NCI-H524 treated with DMSO at 0.1 percent for 48 hours (cell line): Measurements from ENCODE around the gene DCLK2.

Experiments
- DNase-seq: peaks from one replicate; lab custom pipeline; 2025; lab: John Stamatoyannopoulos, UW

DCLK2 gene

DNA sequence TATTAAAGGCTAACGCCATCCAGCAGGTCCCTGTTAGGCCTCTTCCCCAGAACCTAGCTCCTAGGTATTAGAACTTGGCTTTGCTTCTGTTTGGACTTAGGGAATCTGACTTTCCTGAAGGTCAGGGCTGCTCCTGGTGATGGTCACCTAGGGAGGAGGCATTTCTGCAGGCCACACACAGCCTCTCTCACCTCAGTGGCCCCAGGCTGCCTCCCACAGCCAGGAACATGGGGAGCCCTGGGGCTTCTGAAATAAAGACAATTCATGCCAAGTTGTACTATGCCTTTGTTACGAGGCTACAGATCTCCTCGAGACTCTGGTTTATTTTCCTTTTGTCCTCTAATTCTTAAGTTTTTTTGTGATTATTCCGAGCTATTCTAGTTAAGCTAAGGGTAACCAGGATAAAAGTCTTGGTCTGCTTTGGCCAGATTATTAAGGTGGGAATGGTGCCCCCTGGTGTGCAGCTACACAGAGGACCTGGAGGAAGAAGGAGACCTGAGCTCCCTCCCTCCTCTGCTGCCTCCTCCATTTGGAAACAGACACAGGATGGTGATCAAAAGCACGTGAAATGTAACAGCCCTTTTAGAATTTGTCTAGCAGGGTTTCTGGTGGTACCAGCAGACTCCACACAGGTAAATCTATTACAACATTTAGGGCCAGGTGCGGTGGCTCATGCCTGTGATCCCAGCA lies 131.0 kb downstream of the DCLK2 start:
- no peak for DNase-seq

DNA sequence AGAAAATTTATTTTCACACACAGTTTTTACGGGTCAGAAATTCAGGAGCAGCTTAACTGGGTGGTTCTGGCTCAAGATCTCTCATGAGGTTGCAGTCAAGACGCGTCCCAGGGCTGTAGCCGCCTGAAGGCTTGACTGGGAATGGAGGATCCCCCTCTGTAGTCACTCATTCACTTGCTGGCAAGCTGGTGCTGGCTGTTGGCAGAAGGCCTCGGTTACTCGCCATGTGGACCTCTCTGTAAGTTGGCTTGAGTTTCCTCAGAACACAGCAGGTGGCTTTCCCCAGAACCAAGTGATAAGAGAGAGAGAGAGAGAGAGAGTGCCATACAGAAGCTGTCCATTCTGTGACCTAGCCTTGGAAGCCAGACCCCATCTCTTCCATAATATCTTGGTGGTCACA lies 132.8 kb downstream of the DCLK2 start:
- DNase-seq, result no peak

DNA sequence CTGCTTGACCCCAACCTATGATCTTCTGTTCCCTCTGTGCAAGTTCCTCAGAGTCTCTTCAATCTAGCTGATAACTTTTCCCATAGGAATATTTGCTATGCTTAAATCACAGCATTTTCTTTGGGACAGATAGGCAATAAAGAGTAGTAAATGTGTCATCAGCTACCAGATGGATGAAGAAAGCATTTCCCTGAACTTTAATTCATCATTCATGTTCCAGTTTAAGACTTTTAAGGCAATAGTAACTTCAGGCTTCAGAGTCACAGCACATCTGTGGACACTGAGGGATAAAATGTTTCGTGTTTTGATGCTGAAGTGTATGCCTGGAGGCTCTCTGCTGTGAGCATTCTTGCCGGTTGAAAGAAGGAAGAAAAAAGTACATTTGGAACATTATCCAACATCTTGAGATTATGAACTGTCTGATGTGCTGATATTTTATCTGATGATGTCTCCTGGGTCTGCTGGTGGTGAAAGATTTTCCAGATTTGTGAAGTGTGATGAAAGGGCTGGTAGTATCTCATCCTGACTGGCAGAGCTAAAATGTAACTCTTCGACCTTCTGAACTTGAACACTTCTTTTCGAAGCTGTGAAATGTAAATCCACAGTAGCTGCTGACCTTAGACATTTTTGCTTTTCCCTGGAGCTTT lies 133.7 kb downstream of the DCLK2 start:
- no peak for DNase-seq

DNA sequence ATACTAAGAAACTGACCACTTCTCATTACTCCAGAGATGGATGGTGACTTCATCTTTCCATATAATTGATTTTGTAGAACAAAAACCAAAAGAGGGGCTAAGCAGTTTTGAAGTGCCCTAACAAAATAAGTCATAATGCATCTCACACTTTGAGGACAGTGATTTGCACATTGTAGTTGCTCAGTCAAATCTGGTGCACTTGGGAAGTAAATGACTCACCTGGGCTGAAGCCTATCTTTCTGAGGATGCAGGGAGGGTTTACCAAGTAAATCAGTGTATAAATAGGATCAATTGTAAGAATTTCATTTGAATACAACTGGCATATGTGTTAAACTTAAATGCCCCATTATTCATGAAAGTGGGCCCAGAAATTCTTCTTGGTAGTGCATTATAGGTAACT lies 134.2 kb downstream of the DCLK2 start:
- DNase-seq, result no peak

DNA sequence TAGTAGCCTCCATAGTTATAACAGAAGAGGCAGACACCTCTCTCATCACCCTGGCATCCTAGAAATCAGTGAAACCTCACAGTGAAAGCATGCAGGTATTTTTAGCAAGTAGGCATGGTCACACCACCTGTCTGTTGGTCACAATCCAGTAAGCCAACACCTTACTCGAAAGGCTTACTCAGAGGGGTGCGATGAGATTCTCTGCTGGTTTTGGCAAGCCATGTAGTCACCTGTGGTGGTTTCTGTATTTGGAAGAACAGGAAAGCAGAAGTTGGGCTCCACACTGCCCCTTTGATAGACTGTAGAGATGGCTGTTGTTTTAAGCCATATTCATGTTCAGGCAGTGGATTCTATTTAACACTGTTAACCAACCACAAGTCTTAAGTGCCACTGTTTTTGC lies 134.7 kb downstream of the DCLK2 start:
- no peak for DNase-seq

DNA sequence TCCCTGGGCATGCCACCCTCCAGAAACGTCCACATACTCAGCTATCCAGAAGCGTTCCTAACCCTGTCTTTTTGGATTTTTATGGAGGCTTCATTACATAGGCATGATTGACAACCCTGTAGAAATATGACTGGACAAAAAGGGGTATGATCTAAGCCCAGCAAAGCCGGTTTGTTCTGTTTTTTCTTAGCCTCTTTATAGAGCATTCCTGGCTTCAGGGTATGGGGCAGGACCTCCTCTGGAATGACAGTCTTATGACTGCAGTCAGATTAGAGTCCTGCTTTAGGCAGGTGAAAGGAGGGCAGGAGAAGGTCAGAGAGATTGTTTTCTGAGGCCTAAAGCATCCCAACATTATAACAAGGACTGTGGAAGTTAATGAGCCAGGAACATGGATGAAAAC lies 137.4 kb downstream of the DCLK2 start:
- no peak for DNase-seq

DNA sequence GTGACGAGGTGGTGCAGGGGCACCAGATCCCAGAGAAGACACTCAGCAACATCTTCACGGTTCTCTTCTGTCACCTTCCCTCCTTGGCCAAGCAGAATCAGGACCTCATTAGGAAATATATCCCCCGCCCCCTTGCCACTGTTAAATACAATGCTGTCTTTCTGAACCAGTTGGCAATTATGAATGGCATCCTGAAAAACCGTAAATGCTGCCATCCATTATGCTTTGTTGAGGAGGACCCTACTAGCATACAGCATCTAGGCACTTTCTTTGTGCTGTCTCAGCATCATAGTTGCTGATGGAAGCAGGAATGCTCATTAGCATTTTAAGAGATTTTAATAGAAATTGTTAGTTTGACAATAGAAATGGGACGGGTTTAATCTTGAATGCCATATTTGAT lies 138.5 kb downstream of the DCLK2 start:
- no peak for DNase-seq

DNA sequence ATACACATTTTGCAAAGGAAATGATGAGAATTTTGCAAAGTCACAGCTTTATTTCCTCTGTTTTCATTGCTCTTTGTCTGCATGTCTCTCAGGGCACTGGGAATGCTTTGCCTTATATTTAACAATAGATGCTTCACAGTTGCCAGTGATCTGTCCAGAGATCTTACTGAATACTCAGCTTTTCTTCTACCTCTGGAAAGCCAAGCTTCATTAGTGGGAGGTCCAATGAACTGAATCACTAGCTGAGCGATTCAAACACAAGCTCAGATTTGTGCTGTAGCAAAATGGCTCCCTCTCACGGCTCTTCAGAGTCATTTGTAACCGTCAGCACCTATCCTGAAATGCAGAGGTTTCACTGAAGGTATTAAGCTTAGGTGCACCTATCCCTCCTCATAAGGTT lies 138.9 kb downstream of the DCLK2 start:
- DNase-seq, result no peak

DNA sequence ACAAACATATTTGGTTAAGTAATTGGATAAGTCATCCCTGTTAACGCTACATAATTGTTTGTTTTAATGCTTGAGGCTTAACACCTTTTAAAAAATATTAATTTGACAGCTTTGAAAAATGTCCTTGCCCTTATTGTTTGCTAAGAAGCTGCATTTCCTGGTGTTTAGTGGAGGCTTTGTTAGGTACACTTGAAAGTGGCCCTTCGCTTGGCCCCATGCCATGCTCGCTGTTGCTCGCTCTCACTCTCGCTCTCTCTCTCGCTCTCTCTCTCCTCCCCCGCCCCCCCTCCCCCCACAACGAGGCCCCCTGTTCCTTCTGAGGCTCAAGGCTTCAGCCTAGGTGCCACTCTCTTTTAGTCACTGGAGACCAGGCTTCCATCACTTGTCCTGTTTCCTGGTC lies 139.6 kb downstream of the DCLK2 start:
- DNase-seq, result no peak

DNA sequence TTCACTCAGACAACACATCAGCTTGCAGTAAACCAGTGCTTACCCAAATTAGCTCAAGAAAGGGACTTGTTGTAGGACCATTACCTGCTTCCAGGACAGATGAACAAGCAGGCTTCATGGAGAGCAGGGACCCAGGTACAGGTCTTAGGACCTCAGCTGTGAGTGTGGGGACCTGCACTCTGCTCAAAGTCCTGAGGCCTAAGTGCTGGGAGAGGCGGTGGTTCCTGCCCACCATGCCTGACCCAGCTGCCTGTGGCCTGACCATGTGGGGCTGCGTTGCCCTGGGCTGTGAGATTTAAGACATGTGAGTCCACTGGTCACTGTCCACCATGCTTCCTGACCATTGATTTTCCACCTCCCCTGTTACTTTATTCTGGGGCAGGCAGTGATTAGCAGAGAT lies 140.2 kb downstream of the DCLK2 start:
- no peak for DNase-seq

DNA sequence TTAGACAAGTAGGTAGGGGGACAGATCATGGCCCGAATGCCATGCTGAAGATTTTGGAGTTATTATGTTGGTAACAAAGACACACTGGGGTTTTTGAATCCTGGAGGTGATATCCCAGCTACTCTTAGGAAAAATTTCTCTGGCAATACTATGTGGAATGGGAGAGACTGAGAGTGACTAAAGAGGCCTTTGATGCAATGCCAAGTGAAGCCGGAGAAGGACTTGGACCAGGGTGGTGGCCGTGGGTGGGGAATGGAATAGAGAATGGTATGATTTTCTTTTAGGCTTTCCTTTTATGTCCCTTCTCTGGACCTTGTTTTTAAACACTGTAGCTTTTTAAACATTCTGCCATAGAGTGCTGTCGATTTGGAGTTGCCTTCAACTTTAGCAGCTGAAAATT lies 141.6 kb downstream of the DCLK2 start:
- DNase-seq, result no peak

DNA sequence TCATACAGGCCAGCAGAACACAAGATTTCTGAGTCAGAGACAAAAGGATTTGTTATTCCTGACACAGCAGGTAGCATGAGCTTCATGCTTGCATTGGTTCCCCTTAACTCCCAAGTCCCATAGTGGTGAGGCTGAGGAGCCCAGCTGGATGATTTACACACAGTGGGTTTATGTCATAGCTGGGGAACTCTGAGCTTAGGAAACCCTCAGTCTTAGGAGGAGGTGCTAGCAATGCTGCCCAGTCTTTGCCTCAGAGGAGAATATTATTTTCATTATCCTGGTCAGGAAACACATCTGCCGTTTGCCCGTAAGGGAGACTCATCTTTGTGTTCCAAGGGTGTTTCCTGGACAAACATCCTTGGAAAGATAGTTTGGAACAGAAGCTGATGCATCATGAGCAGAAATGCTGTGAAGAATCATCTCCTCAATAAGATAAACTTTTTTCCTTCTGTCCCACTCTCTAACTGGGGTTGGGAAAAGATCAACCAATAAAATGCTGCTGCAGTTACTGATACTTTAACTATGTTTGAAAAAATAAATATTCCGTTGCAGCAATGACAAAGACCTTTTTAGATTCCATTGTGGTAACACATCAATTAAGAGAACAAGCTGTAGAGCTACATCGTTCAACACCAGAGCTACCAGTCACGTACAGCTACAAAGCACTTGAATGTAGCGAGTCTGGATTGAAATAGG lies 146.8 kb downstream of the DCLK2 start:
- DNase-seq, result no peak

DNA sequence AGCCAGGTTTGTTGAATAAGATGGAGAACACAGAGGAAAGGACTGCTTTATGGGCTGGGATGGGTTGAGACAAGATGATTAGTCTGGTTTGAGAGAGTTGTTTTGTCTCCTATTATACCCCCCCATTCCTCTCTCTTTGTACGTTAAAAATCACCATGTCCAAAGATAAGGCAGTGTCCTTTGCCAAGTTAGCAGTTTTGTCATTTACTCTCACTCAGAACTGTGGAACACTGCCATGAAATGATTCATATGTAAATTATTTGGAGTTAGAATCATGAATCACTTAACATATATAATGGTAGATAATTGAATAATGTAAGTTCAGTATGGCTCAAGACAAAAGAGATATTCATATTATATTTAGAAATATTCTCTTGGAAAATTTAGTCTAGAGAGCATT lies 151.3 kb downstream of the DCLK2 start:
- DNase-seq, result no peak

DNA sequence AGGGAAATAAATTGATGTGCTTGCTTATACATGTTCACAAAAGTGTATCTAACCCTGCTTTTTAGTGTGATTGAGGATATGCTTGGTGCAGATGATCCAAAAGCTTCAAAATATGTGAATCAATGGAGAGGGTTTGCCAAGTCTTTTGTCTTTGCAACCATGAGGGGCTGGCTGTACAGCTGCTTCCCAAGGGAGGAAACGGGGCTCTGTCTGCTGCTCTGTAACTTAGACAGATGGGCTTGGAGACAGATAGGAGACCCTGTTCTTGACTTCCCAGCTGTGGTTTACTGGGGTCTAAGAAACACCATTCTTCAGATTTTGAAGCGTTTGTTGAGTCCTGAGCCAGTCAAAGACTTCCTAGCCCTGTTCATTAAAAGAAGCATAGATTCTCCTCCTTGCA lies 152.3 kb downstream of the DCLK2 start:
- no peak for DNase-seq

DNA sequence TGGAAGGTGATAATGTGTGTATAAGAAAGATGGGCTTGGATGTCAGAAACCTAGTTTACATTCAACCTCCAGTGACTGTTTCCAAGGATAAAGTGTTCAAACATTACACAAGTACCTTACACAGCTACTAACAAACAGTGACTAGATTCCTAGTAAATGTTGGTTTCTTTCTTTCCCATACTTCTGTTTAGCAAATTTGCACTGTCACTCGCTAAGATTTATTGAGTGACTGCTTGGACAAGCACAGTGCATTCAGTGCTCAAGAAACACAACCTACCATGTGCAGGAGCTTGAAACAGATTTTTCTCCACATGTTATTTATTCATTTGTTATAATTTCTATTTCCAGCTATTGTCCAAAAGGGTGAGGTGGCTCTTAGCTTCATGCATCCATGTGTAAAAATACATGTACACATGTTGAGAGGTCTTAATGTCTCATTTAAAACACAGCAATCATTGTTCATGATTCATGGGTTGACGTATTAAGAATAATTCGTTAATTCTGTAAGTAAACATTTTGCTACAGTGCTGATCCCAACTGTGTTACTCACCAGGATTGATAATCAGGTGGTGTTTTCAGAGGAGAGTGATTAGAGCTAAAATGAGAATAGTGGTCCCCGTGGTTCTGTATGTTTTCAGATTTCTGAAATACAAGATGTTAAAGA lies 153.0 kb downstream of the DCLK2 start:
- DNase-seq, result no peak

DNA sequence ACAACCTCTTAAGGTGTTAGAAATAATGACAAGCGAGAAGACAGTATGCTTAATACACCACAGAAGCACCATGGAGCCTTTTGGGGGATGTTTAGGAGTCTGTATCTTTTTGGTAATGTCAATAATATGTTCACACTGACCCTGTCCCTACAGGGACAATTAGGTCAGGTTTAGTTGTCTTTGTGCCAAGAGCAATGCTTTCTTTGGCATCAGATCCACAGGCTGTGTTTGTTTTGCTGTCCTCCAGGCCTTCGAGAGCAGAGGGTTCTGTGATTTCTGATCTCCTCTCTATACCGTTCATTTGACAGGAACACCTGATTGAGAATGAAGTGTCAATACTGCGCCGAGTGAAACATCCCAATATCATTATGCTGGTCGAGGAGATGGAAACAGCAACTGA lies 153.8 kb downstream of the DCLK2 start:
- no peak for DNase-seq

DNA sequence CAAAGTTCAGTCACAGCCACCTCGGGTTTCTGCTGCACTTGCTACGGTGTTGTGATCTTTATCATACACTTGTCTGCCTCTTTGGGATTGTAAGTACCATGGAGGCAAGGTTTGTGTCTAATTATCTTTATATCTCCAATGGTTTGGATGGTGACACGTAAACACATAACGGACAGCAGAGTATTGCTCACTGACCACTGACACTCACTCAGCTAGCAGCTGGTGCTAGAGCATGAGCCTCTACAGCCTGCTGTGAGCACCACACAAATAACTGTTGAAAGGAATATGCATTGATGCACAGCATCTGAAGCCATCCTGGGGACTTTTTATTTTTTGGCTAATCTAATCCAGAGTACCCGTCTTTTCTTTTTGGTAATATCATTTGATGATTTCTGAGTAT lies 156.0 kb downstream of the DCLK2 start:
- DNase-seq, result no peak

DNA sequence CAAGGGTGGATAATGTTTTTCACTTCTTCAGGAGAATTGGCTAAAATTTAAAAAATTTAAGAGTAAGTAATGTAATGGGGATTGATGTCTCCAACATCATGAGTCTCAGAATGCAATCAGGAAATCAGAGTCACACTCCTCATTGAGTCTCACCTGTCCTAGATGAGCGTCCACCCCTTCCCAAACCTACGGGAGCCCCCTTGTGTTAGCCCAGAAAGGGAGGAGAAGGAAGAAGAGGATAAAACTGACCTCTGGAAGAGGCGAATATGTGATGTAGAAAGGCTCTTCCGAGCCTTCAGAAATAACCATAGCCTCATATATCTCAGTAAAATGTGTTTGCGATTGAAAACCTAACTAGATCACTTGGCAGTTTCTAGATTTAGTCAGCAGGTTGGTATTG lies 157.1 kb downstream of the DCLK2 start:
- no peak for DNase-seq

DNA sequence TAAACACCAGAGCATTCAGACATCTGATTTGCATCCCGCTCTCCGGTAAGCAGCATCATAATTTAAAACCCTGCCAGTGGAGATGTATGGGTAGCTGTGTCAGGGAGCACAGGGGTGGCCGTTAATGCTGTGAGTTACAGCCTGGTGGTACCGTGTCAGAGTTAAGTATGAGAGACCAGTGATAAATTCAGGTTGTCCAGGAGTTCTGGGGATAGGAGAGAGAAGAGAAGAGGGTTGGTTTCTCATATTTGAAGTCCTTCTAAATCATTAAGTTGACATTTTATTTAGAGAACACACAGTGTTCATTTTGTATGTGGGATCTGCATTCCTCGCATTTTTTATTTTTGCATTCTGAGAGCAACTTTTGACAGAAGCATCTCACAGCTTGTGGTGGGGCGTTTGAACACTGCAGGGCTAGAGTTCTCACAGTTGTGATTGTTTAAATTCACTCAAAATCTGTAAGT lies 157.6 kb downstream of the DCLK2 start:
- DNase-seq, result no peak

DNA sequence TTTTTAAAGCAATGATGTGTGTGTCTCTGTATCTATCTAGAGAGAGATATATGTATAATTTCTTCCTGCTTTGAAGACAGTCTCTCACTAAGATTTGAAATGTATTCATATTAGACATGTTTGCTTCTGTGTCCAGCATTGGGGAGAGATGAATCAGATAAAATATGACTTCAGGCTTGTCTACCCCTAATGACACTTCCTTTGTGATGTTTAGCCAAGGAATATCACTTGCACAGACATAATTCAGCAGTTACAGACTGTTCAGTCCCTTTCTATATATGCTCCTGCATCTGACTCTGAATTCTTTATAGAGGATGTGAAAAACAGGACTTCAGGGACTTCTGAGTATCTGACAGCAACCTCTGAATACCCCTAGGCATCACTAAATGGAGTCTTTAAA lies 158.4 kb downstream of the DCLK2 start:
- DNase-seq, result no peak

DNA sequence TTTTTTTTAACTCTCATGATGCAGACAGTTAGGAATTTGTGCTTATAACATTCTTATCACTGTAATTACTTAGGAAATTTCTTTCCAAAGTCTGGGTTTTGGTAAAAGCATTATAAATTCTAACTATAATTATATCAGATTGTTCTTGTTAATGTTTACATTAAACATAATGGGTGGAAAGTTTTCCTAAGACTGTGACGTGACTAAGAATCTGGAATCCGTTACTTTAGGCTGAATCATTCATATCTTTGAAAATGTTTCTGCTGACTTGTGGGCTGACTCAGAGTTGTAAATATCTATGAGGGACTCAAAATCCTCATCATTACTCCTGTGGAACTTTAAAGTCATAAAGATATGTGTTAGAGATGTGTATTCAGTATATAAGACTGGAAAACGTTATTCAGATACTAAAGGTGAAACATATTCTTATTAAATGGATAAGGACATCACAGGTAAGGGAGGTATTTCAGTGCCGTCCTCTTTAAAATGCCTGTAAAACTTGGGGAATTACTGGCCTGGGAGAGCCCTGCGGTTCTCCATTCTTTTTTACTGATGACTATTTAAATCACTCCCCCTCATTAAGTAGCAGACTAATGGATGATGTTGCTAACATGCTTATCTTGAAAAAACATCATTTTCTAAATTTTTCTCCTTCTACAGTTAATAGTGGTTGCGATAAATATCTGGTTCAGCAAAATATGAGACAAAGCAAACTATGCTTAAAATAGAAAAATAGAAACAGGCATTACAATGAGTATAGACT lies 159.0 kb downstream of the DCLK2 start:
- DNase-seq, result no peak

DNA sequence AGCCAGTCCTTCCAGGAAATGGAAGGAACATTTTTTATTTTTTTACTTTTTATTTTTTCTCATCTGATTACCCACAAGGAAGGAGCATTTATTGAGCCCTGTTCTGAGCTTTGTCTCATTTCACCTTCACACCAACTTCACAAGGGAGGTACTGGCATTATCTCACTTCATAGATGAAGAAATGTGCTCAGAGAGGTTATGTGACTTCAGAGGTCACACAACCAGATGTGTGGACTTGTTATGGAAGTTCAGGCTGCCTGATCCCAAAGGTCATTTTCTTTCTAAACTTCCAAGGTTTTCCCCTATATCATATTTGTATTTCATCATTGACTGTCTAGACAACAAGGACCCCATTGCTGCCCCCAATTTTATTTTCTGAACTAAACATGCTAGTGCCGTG lies 160.3 kb downstream of the DCLK2 start:
- DNase-seq, result no peak
